ENCODE results near the gene LILRB5. TPM values are rescaled to one million over a fixed set of nuclear protein-coding genes. Genes with fewer than 3 reads are reported as not detected.

LILRB5 gene
- polyA plus RNA-seq, 1 experiment = not detected

GRCh38 chr19:54254195-54254906 lies 2.7 kb downstream of the LILRB5 start:
- peaks cover 8% of the 10 kb centered on the region for H3K27me3 ChIP-seq (ENCODE audit: control insufficient read depth, insufficient read depth, low read length)
- CTCF ChIA-PET = no interaction called here
- H3K4me3 ChIP-seq (ENCODE audit: low read depth, low read length) = no peak overlapping the region
- no peak for DNase-seq (ENCODE audit: low read depth)
- H3K36me3 ChIP-seq (ENCODE audit: control insufficient read depth, insufficient read depth, low read length) = no peaks in the 10 kb centered on the region
- no peak for TF ChIP-seq CTCF (IDR thresholded peaks at IDR 0.05; ENCODE audit: insufficient read depth, low read depth, low read length)
- POLR2A ChIA-PET = no interaction called here

- DNase-seq (ENCODE audit: low read depth) = no peak
- H3K4me3 ChIP-seq (ENCODE audit: low read depth, low read length) = no peak overlapping the region
- ChIA-PET CTCF (interaction anchor here (0.6 to 0.9 kb wide), 2 partner anchors 13 to 432 kb away, joined by 3 to 4 read pairs; no protein-coding TSS in a partner anchor), POLR2A (no interaction called here)
- H3K36me3 ChIP-seq (ENCODE audit: control insufficient read depth, insufficient read depth, low read length) = no peaks in the 10 kb centered on the region
- peaks cover 8% of the 10 kb centered on the region for H3K27me3 ChIP-seq (ENCODE audit: control insufficient read depth, insufficient read depth, low read length)
- TF ChIP-seq CTCF (IDR thresholded peaks at IDR 0.05; ENCODE audit: insufficient read depth, low read depth, low read length) = no peak
Observed at GRCh38 chr19:54253331-54254194, 3.5 kb downstream of the LILRB5 start.

- POLR2A ChIA-PET = no interaction called here
- no peak for DNase-seq (ENCODE audit: low read depth)
- no peak for TF ChIP-seq CTCF (IDR thresholded peaks at IDR 0.05; ENCODE audit: insufficient read depth, low read depth, low read length)
- Histone ChIP-seq H3K36me3 (ENCODE audit: control insufficient read depth, insufficient read depth, low read length) (no peaks in the 10 kb centered on the region), H3K27me3 (ENCODE audit: control insufficient read depth, insufficient read depth, low read length) (peaks cover 8% of the 10 kb centered on the region), H3K4me3 (ENCODE audit: low read depth, low read length) (no peak overlapping the region)
- CTCF ChIA-PET = interaction anchor here (0.6 to 0.9 kb wide), 2 partner anchors 13 to 431 kb away, joined by 3 to 4 read pairs; no protein-coding TSS in a partner anchor
Observed at GRCh38 chr19:54252845-54253244, 4.2 kb downstream of the LILRB5 start.

GRCh38 chr19:54252243-54252642 lies 4.8 kb downstream of the LILRB5 start:
- Histone ChIP-seq H3K36me3 (ENCODE audit: control insufficient read depth, insufficient read depth, low read length) (no peaks in the 10 kb centered on the region), H3K4me3 (ENCODE audit: low read depth, low read length) (no peak overlapping the region), H3K27me3 (ENCODE audit: control insufficient read depth, insufficient read depth, low read length) (peaks cover 8% of the 10 kb centered on the region)
- ChIA-PET CTCF (interaction anchor here (0.9 kb wide), 1 partner anchor 14 kb away, joined by 3 read pairs; no protein-coding TSS in a partner anchor), POLR2A (no interaction called here)
- no peak for DNase-seq (ENCODE audit: low read depth)
- TF ChIP-seq CTCF (IDR thresholded peaks at IDR 0.05; ENCODE audit: insufficient read depth, low read depth, low read length) = no peak

GRCh38 chr19:54248016-54248601 lies 9.0 kb downstream of the LILRB5 start:
- peaks cover 4% of the 10 kb centered on the region for H3K27me3 ChIP-seq (ENCODE audit: control insufficient read depth, insufficient read depth, low read length)
- DNase-seq (ENCODE audit: low read depth) = no peak
- H3K4me3 ChIP-seq (ENCODE audit: low read depth, low read length) = no peak overlapping the region
- ChIA-PET POLR2A (no interaction called here), CTCF (interaction anchor here (0.6 kb wide), 1 partner anchor 18 kb away, joined by 3 read pairs; no protein-coding TSS in a partner anchor)
- no peaks in the 10 kb centered on the region for H3K36me3 ChIP-seq (ENCODE audit: control insufficient read depth, insufficient read depth, low read length)
- no peak for TF ChIP-seq CTCF (IDR thresholded peaks at IDR 0.05; ENCODE audit: insufficient read depth, low read depth, low read length)
